H1 (cell line): ENCODE results near the gene EXD3. TPM values are rescaled to one million over a fixed set of nuclear protein-coding genes. Genes with fewer than 3 reads are reported as not detected.

Source experiments
- POU5F1 ChIP-seq: IDR thresholded peaks from 2 replicates; pipeline ENCODE4 v1.6.1; 2011; ENCODE audit warnings: low read depth, mild to moderate bottlenecking, low read length, moderate library complexity
- polyA plus RNA-seq, 7 experiments: library from polyadenylated mRNA; depleted of rRNA in 3 of 7; stranded (reverse) in 5 of 7; unstranded in 2 of 7; fragments of >200 nt in 5 of 7; fragments of 200-250 nt in 2 of 7; gene quantifications; 1 replicate in 5 of 7; 2 replicates in 1 of 7; 4 replicates in 1 of 7; pipeline versions ENCODE4 v1.2.1 to v1.2.3, GENCODE V29; 2011 to 2013; ENCODE audit warnings: missing spikeins in 2 of 7, mixed read lengths in 2 of 7
- total RNA-seq: library from RNA; stranded (reverse); fragmentation: NEBNext Ultra II Directional; extraction: Animal tissue kit (Norgen Biotek cat#: 25700); gene quantifications from 2 replicates; pipeline ENCODE4 v1.2.1, GENCODE V29; 2021

EXD3 gene
- total and polyA plus RNA-seq, 2 of the 8 experiments (the other 6 are each of a cell fraction or from before 2014, with no cell fraction given) = 7.2 to 9.4 TPM

DNA sequence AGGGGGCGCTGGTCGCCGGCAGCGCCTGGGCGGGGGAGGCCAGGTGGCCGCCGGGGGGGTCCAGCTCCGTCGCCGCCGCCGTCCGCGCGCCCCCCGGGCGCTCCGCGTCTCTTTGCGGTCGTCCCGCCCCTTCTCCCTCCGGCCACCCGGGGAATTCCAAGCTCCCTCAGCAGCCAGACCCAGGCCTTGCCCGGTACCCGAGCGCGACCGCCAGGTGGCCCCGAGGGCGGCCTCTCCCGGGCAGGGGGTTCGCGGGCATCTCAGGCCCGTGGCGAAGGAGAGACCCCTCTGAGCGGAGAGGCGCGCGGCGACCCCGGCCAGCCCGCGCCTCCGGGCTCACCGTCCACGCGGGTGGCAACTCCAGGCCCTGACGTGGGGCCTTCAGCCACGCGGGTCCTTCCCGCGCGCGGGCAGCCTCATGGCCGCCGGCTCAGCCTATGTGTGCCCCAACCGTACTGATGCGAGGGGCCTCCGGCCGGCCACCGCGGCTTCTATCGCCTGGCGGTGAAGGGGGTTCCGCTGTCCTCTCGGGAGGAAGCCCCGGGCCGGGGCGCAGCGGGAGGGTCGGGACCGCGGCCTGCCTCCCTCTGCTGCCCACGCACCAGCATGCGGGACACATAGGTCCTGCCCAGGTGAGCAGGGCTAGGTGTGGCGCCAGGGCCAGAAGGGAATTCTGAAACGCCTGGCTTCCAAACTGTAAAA is 120.4 kb downstream of the EXD3 start (continued):
- no peak for TF ChIP-seq POU5F1
- TF ChIP-seq, all 59 proteins: peak for 12
